Fibroblast of lung (primary cell): ENCODE results near the gene SPEN. TPM values are rescaled to one million over a fixed set of nuclear protein-coding genes. Genes with fewer than 3 reads are reported as not detected.

Experiments
- DNase-seq, 2 donors: peaks; one replicate each; pipeline versions ENCODE4 v3.0.0 to v3.0.0-alpha.2; 2010; ENCODE audit warnings: low read depth in 2 of 2
- H2AFZ ChIP-seq: 2 replicates; pipeline ENCODE4 v1.5.1; 2012; ENCODE audit warnings: low read length, control low read depth, inconsistent platforms
- H3K27ac ChIP-seq: 2 replicates; pipeline ENCODE4 v1.5.1; 2011; ENCODE audit warnings: low read length, control low read depth; ENCODE audit not compliant: insufficient read depth
- H3K27me3 ChIP-seq: 2 replicates; pipeline ENCODE4 v1.5.1; 2011; ENCODE audit warnings: mild to moderate bottlenecking, low read length; ENCODE audit not compliant: control insufficient read depth, insufficient read depth
- H3K36me3 ChIP-seq: 2 replicates; pipeline ENCODE4 v1.5.1; 2011; ENCODE audit warnings: low read length; ENCODE audit not compliant: control insufficient read depth, insufficient read depth
- H3K4me1 ChIP-seq: 2 replicates; pipeline ENCODE4 v1.5.1; 2011; ENCODE audit warnings: low read length; ENCODE audit not compliant: control insufficient read depth, insufficient read depth; ENCODE audit errors: extremely low read depth
- H3K4me2 ChIP-seq: 2 replicates; pipeline ENCODE4 v1.5.1; 2011; ENCODE audit warnings: low read length, control low read depth; ENCODE audit not compliant: insufficient read depth; ENCODE audit errors: extremely low read depth
- H3K4me3 ChIP-seq, 4 experiments: fragments of 200-600 bp in 1 of 4; sonication (generic) in 1 of 4; replicated peaks in 1 of 4; 2 replicates each; pipeline ENCODE4 v1.5.1; 2011 to 2016; ENCODE audit warnings: low read length in 4 of 4, low read depth in 3 of 4, mild to moderate bottlenecking in 3 of 4, control low read depth in 2 of 4, inconsistent platforms in 1 of 4, mixed read lengths in 1 of 4; ENCODE audit not compliant: insufficient read depth in 1 of 4; ENCODE audit errors: control extremely low read depth in 1 of 4
- H3K79me2 ChIP-seq: 2 replicates; pipeline ENCODE4 v1.5.1; 2012; ENCODE audit warnings: mild to moderate bottlenecking, low read length, inconsistent platforms; ENCODE audit not compliant: control insufficient read depth, insufficient read depth
- H3K9ac ChIP-seq: 2 replicates; pipeline ENCODE4 v1.5.1; 2011; ENCODE audit warnings: mild to moderate bottlenecking, low read length, control low read depth; ENCODE audit not compliant: insufficient read depth
- H3K9me3 ChIP-seq: 2 replicates; pipeline ENCODE4 v1.5.1; 2012; ENCODE audit warnings: low read depth, low read length; ENCODE audit not compliant: control insufficient read depth, insufficient read depth
- H4K20me1 ChIP-seq: 2 replicates; pipeline ENCODE4 v1.5.1; 2011; ENCODE audit warnings: low read length; ENCODE audit not compliant: control insufficient read depth, insufficient read depth; ENCODE audit errors: extremely low read depth
- EZH2 ChIP-seq: IDR thresholded peaks from 2 replicates; pipeline ENCODE4 v1.5.1; 2012; ENCODE audit warnings: low read length, control low read depth, mild to moderate bottlenecking; ENCODE audit errors: missing control alignments
- polyA plus RNA-seq, 2 donors: library from polyadenylated mRNA; depleted of rRNA in 1 of 2; stranded (reverse) in 1 of 2; unstranded in 1 of 2; fragments of >200 nt; gene quantifications; 2 replicates each; pipeline ENCODE4 v1.2.1, GENCODE V29; 2011 to 2012; ENCODE audit warnings: missing spikeins in 1 of 2
- total RNA-seq: library from RNA; depleted of rRNA; stranded (reverse); fragments of >200 nt; gene quantifications from 2 replicates; pipeline ENCODE4 v1.2.1, GENCODE V29; 2014
- TF ChIP-seq, protein P1 (sequence below), 2 donors: IDR thresholded peaks in 1 of 2; conservative IDR thresholded peaks in 1 of 2; 1 replicate in 1 of 2; 2 replicates in 1 of 2; pipeline ENCODE4 v1.5.1; 2011 to 2012; ENCODE audit warnings: low read length in 2 of 2, control low read depth in 1 of 2, inconsistent platforms in 1 of 2, low read depth in 1 of 2, mild to moderate bottlenecking in 1 of 2

SPEN gene
- total and polyA plus RNA-seq, 2 donors (not counting 1 experiment from before 2014, with no cell fraction given) = 5.1 to 11.9 TPM

DNA sequence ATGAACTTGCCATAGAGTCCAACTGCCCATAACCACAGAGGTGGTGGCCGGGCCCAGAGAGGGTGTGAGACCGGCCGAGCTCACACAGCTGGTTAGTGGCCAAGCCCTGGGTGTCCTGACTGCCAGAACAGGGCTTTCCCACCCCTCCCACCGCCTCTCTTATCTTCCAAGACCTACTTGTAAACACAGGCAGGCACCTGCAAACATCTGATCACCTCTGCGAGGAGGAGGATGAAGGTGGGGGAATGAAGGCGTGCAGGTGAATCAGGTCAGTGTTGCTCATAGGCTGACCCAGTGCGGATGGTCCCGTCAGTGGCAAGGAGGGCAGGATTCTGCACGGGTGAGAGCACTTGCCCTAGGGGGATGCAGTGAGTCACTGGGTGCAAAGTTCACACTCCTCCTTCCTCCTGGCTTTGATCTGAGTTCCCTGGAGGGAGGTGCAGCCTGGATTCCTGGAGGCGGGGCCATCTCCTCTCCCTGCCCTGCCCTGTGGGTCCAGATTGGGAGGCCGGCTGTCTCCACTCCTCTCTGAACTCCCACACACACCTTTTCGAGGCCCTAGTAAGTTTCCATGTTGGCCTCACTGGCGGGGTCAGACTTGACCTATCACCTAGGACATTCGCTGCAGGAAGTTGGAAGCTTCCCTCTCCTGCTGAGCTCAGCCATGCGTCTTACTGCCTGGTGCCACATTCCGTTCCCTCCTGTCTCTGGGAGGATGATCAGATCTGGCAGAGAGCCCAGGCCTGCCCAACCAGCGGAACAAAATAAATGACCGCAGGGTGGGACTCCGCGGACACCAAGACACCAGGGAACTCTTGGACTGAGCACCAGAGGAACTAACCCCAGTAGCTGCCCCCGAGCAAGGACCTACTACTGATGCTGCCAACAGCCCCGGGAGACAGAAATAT is 47.3 kb upstream of the SPEN start:
- Histone ChIP-seq H3K4me1 (peaks cover 39% of the 10 kb centered on the region), H3K79me2 (no peaks in the 10 kb centered on the region), H3K27ac (peak overlapping the region; percentile 90), H3K27me3 (no peaks in the 10 kb centered on the region), H3K4me2 (peak overlapping the region; percentile 45), H3K9me3 (no peaks in the 10 kb centered on the region), H4K20me1 (no peaks in the 10 kb centered on the region), H3K36me3 (no peaks in the 10 kb centered on the region), H3K4me3 (no peak overlapping the region), H3K9ac (no peak overlapping the region), H2AFZ (no peak overlapping the region)
- DNase-seq = peak; percentile 41 to 42
- TF ChIP-seq, protein P1, sequence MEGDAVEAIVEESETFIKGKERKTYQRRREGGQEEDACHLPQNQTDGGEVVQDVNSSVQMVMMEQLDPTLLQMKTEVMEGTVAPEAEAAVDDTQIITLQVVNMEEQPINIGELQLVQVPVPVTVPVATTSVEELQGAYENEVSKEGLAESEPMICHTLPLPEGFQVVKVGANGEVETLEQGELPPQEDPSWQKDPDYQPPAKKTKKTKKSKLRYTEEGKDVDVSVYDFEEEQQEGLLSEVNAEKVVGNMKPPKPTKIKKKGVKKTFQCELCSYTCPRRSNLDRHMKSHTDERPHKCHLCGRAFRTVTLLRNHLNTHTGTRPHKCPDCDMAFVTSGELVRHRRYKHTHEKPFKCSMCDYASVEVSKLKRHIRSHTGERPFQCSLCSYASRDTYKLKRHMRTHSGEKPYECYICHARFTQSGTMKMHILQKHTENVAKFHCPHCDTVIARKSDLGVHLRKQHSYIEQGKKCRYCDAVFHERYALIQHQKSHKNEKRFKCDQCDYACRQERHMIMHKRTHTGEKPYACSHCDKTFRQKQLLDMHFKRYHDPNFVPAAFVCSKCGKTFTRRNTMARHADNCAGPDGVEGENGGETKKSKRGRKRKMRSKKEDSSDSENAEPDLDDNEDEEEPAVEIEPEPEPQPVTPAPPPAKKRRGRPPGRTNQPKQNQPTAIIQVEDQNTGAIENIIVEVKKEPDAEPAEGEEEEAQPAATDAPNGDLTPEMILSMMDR (conservative IDR thresholded peaks at IDR 0.05 in 1 of 2, IDR thresholded peaks at IDR 0.05 in 1 of 2; ENCODE audit: low read depth in 1 of 2, low read length in 2 of 2) = no peak
- TF ChIP-seq EZH2 = no peak

DNA sequence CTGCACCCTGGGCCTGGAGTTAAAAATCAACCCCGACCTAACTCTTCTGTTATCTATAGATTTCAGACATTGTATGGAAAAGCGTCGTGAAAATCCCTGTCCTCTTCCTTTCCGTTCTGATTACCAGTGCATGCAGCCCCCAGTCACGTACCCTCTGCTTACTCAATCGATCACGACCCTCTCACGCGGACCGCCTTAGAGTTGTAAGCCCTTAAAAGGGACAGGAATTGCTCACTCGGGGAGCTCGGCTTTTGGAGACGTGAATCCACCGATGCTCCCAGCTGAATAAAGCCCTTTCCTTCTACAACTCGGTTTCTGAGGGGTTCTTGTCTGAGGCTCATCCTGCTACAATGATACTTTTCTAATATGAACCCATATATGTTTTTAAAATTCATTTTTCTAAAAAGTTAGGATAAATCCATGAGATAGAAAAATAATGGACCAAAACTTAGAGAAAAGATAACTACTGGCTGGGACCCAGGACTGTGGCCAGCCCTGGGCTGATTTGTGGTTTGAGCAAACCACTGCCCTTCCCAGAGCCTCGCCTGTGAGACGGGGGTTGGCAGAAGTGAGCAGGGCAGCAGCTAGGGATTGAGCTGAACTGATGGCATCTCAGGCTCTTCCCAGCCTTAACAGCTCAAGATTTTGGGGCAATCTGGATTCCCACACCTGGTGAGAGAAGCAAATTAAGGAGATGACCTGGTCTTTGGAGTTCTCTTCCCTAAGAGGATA is 45.1 kb upstream of the SPEN start:
- no peaks in the 10 kb centered on the region for H3K27me3 ChIP-seq
- DNase-seq = peak; percentile 24 to 64
- H3K9ac ChIP-seq = no peak overlapping the region
- H3K36me3 ChIP-seq = no peaks in the 10 kb centered on the region
- no peaks in the 10 kb centered on the region for H3K9me3 ChIP-seq
- no peaks in the 10 kb centered on the region for H3K79me2 ChIP-seq
- H3K27ac ChIP-seq = no peak overlapping the region
- no peaks in the 10 kb centered on the region for H4K20me1 ChIP-seq
- peaks cover 24% of the 10 kb centered on the region for H3K4me1 ChIP-seq
- no peak overlapping the region for H2AFZ ChIP-seq
- H3K4me3 ChIP-seq = no peak overlapping the region
- H3K4me2 ChIP-seq = no peak overlapping the region
- no peak for TF ChIP-seq EZH2
- TF ChIP-seq, protein P1 (conservative IDR thresholded peaks at IDR 0.05 in 1 of 2, IDR thresholded peaks at IDR 0.05 in 1 of 2; ENCODE audit: low read depth in 1 of 2, low read length in 2 of 2) = no peak

DNA sequence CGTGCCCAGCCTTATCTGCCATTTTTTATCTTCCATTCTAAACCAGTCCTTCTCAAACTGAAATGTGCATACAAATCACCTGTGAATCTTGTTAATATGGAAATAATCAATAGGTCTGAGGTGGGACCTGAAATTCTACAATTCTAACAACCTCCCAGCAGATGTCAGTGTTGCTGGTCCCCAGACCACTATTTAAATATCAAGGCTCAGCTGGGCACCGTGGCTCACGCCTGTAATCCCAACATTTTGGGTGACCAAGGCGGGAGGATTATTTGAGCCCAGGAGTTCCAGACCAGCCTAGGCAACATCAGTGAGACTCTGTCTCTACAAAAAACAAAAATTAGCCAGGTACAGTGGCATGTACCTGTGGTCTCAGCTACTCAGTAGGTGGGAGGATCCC is 44.1 kb upstream of the SPEN start:
- H3K4me3 ChIP-seq = no peak overlapping the region
- H3K36me3 ChIP-seq = no peaks in the 10 kb centered on the region
- no peak for TF ChIP-seq EZH2
- TF ChIP-seq, protein P1 (conservative IDR thresholded peaks at IDR 0.05 in 1 of 2, IDR thresholded peaks at IDR 0.05 in 1 of 2; ENCODE audit: low read depth in 1 of 2, low read length in 2 of 2) = peak; percentile 18 to 46
- no peaks in the 10 kb centered on the region for H3K9me3 ChIP-seq
- no peak overlapping the region for H3K9ac ChIP-seq
- H3K4me1 ChIP-seq = peaks cover 21% of the 10 kb centered on the region
- no peak overlapping the region for H2AFZ ChIP-seq
- peak in 1 of 2 donors; percentile 53 for DNase-seq
- no peaks in the 10 kb centered on the region for H3K27me3 ChIP-seq
- no peak overlapping the region for H3K27ac ChIP-seq
- no peaks in the 10 kb centered on the region for H3K79me2 ChIP-seq
- no peak overlapping the region for H3K4me2 ChIP-seq
- no peaks in the 10 kb centered on the region for H4K20me1 ChIP-seq
